SU-DHL-6 (cell line): ENCODE measurements around the gene GAD2.

Experiments
- H2AFZ ChIP-seq: fragments of 200-600 bp; sonication (generic); 2 replicates; pipeline ENCODE4 v1.6.1; 2014; ENCODE audit warnings: low read depth, mild to moderate bottlenecking, moderate library complexity, mixed read lengths, antibody characterized with exemption, low read length; ENCODE audit not compliant: severe bottlenecking
- H3F3A ChIP-seq: fragments of 200-600 bp; shearing (Covaris generic); 2 replicates; pipeline ENCODE4 v1.6.0; 2016; ENCODE audit warnings: antibody characterized with exemption, mild to moderate bottlenecking; ENCODE audit not compliant: insufficient read depth
- H3K27ac ChIP-seq: fragments of 200-600 bp; sonication (generic); 2 replicates; pipeline ENCODE4 v1.5.1; 2016; ENCODE audit warnings: low read depth, mild to moderate bottlenecking, low read length, moderate library complexity, mixed read lengths
- H3K27me3 ChIP-seq: fragments of 200-600 bp; sonication (generic), shearing (Covaris generic); 2 replicates; pipeline ENCODE4 v1.6.0; 2014; ENCODE audit warnings: mild to moderate bottlenecking, low read length
- H3K36me3 ChIP-seq: fragments of 200-600 bp; sonication (generic); 2 replicates; pipeline ENCODE4 v1.6.1; 2014; ENCODE audit warnings: mild to moderate bottlenecking, low read length, mixed read lengths
- H3K4me2 ChIP-seq: fragments of 300-600, 200-600 bp; shearing (Covaris generic), sonication (generic); 2 replicates; pipeline ENCODE4 v1.6.0; 2014; ENCODE audit warnings: low read length, low read depth, mild to moderate bottlenecking; ENCODE audit not compliant: poor library complexity, severe bottlenecking
- H3K4me3 ChIP-seq: fragments of 200-600 bp; sonication (generic); 2 replicates; pipeline ENCODE4 v1.5.1; 2014; ENCODE audit warnings: antibody characterized with exemption, low read length, mild to moderate bottlenecking, mixed read lengths; ENCODE audit not compliant: insufficient read depth, poor library complexity, severe bottlenecking
- H3K79me2 ChIP-seq: fragments of 200-600 bp; sonication (generic); 2 replicates; pipeline ENCODE4 v1.6.1; 2014; ENCODE audit warnings: mild to moderate bottlenecking, low read length, moderate library complexity; ENCODE audit not compliant: insufficient read depth
- H3K9ac ChIP-seq: fragments of 200-600 bp; sonication (generic); 2 replicates; pipeline ENCODE4 v1.7.0; 2014; ENCODE audit warnings: mild to moderate bottlenecking, low read length
- H3K9me2 ChIP-seq: fragments of 200-600 bp; sonication (generic); replicated peaks from 2 replicates; pipeline ENCODE4 v1.6.1; 2014; ENCODE audit warnings: low read length; ENCODE audit not compliant: insufficient read depth
- H3K9me3 ChIP-seq: fragments of 200-600 bp; sonication (generic); 2 replicates; pipeline ENCODE4 v1.6.1; 2014; ENCODE audit warnings: low read length, mixed read lengths; ENCODE audit not compliant: insufficient read depth
- H4K20me1 ChIP-seq: fragments of 200-600 bp; sonication (generic); 2 replicates; pipeline ENCODE4 v1.6.1; 2014; ENCODE audit warnings: low read depth, mild to moderate bottlenecking, antibody characterized with exemption, low read length, moderate library complexity, mixed read lengths
- CTCF ChIP-seq: fragments of 200-600 bp; sonication (generic); IDR thresholded peaks from one replicate; pipeline ENCODE4 v1.5.1; 2017; ENCODE audit warnings: antibody characterized with exemption, mild to moderate bottlenecking, low read length, moderate library complexity; ENCODE audit not compliant: insufficient read depth, poor library complexity, severe bottlenecking
- EZH2phosphoT487 ChIP-seq: fragments of 200-600 bp; sonication (generic), shearing (Covaris generic); conservative IDR thresholded peaks from 2 replicates; pipeline ENCODE4 v1.6.1; 2018; ENCODE audit warnings: mild to moderate bottlenecking, antibody characterized with exemption, low read length, moderate library complexity, mixed read lengths

Gene GAD2

GRCh38 chr10:26177341-26177740, 39.2 kb upstream of the GAD2 start:
- H3K27me3 ChIP-seq, result no peaks in the 10 kb centered on the region
- H3K9ac ChIP-seq, result no peak overlapping the region
- no peaks in the 10 kb centered on the region for H3K36me3 ChIP-seq
- H3K9me2 ChIP-seq, result no peaks in the 10 kb centered on the region
- H3K4me2 ChIP-seq, result no peak overlapping the region
- no peak overlapping the region for H2AFZ ChIP-seq
- no peaks in the 10 kb centered on the region for H3F3A ChIP-seq
- no peaks in the 10 kb centered on the region for H3K79me2 ChIP-seq
- no peak overlapping the region for H3K4me3 ChIP-seq
- no peaks in the 10 kb centered on the region for H3K9me3 ChIP-seq
- H4K20me1 ChIP-seq, result no peaks in the 10 kb centered on the region
- H3K27ac ChIP-seq, result no peak overlapping the region
- TF ChIP-seq CTCF (no peak), EZH2phosphoT487 (no peak)

GRCh38 chr10:26194275-26194674, 22.3 kb upstream of the GAD2 start:
- Histone ChIP-seq H3K36me3 (no peaks in the 10 kb centered on the region), H3K9me3 (no peaks in the 10 kb centered on the region), H2AFZ (no peak overlapping the region), H3K27ac (no peak overlapping the region), H3K9ac (no peak overlapping the region), H3K27me3 (no peaks in the 10 kb centered on the region), H4K20me1 (no peaks in the 10 kb centered on the region), H3K4me2 (no peak overlapping the region), H3F3A (no peaks in the 10 kb centered on the region), H3K9me2 (no peaks in the 10 kb centered on the region), H3K4me3 (no peak overlapping the region), H3K79me2 (no peaks in the 10 kb centered on the region)
- TF ChIP-seq EZH2phosphoT487 (no peak), CTCF (no peak)

GRCh38 chr10:26197248-26197647, 19.3 kb upstream of the GAD2 start:
- Histone ChIP-seq H3K27me3 (no peaks in the 10 kb centered on the region), H3F3A (no peaks in the 10 kb centered on the region), H3K27ac (no peak overlapping the region), H3K9me2 (no peaks in the 10 kb centered on the region), H3K9ac (no peak overlapping the region), H3K9me3 (no peaks in the 10 kb centered on the region), H3K4me3 (no peak overlapping the region), H3K79me2 (no peaks in the 10 kb centered on the region), H3K36me3 (no peaks in the 10 kb centered on the region), H3K4me2 (no peak overlapping the region), H4K20me1 (no peaks in the 10 kb centered on the region), H2AFZ (no peak overlapping the region)
- TF ChIP-seq EZH2phosphoT487 (no peak), CTCF (no peak)

- no peaks in the 10 kb centered on the region for H3K9me3 ChIP-seq
- H4K20me1 ChIP-seq, result no peaks in the 10 kb centered on the region
- no peaks in the 10 kb centered on the region for H3K79me2 ChIP-seq
- H3F3A ChIP-seq, result no peaks in the 10 kb centered on the region
- H3K9me2 ChIP-seq, result no peaks in the 10 kb centered on the region
- no peak overlapping the region for H3K4me2 ChIP-seq
- TF ChIP-seq CTCF (no peak), EZH2phosphoT487 (no peak)
- H3K36me3 ChIP-seq, result no peaks in the 10 kb centered on the region
- no peak overlapping the region for H3K4me3 ChIP-seq
- H3K9ac ChIP-seq, result no peak overlapping the region
- H3K27ac ChIP-seq, result no peak overlapping the region
- no peak overlapping the region for H2AFZ ChIP-seq
- H3K27me3 ChIP-seq, result no peaks in the 10 kb centered on the region
Measured at GRCh38 chr10:26198119-26198518, 18.5 kb upstream of the GAD2 start.
